ENCODE measurements around the gene METAP2. TPM values are rescaled to one million over a fixed set of nuclear protein-coding genes. Genes with fewer than 3 reads are reported as not detected.

Gene METAP2
- total RNA-seq, 1 experiment from 2014 or later = 86.1 TPM

DNA sequence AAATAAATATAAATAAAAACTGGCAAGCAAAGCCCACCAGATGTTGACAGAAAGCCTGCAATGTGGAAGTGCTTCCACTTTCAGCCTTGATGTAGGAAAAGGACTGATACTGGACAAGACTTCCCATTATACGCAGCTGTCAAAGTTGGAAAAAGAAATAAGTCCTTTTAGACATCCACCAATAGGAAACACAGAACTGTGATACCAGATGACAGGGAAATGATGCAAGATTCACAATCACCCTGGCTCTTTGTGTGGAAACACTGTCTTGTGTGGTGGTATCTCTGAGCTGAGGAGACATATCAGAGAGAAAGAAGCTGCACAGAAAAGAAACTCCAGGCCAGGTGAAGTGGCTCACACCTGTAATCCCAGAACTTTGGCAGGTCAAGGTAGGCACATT lies 13.8 kb upstream of the METAP2 start:
- DNase-seq (ENCODE audit: low read depth, low spot score) (no peak), ATAC-seq (no peak)
- Histone ChIP-seq H3K4me3 (ENCODE audit: low read depth in 2 of 2, low read length in 2 of 2) (no peak overlapping the region), H3K27ac (ENCODE audit: low read length) (no peak overlapping the region), H3K36me3 (ENCODE audit: control insufficient read depth, insufficient read depth, low read length) (no peaks in the 10 kb centered on the region), H3K9me3 (ENCODE audit: control insufficient read depth, insufficient read depth, low read depth, low read length) (peaks cover 6% of the 10 kb centered on the region; the same call in 1 of the 2 replicates), H3K27me3 (ENCODE audit: control insufficient read depth, insufficient read depth, low read length) (no peaks in the 10 kb centered on the region), H3K4me1 (ENCODE audit: control insufficient read depth, insufficient read depth, low read length) (no peaks in the 10 kb centered on the region)
- CTCF ChIA-PET = no interaction called here
- no TSS peak for BruUV-seq (replicated peaks)
- in situ Hi-C loops (cut with HindIII; ENCODE audit: low pct_unique_long_range_greater_than_20kb, low sequenced_read_pairs) = no loop called here
- POLR2A ChIA-PET = interaction anchor here (0.6 kb wide), 1 partner anchor 229 kb away, joined by 4 read pairs; no protein-coding TSS in a partner anchor
- intact Hi-C loops (cut with micrococcal nuclease; ENCODE audit: unreplicated experiment) = no loop called here
- TF ChIP-seq, protein P1, sequence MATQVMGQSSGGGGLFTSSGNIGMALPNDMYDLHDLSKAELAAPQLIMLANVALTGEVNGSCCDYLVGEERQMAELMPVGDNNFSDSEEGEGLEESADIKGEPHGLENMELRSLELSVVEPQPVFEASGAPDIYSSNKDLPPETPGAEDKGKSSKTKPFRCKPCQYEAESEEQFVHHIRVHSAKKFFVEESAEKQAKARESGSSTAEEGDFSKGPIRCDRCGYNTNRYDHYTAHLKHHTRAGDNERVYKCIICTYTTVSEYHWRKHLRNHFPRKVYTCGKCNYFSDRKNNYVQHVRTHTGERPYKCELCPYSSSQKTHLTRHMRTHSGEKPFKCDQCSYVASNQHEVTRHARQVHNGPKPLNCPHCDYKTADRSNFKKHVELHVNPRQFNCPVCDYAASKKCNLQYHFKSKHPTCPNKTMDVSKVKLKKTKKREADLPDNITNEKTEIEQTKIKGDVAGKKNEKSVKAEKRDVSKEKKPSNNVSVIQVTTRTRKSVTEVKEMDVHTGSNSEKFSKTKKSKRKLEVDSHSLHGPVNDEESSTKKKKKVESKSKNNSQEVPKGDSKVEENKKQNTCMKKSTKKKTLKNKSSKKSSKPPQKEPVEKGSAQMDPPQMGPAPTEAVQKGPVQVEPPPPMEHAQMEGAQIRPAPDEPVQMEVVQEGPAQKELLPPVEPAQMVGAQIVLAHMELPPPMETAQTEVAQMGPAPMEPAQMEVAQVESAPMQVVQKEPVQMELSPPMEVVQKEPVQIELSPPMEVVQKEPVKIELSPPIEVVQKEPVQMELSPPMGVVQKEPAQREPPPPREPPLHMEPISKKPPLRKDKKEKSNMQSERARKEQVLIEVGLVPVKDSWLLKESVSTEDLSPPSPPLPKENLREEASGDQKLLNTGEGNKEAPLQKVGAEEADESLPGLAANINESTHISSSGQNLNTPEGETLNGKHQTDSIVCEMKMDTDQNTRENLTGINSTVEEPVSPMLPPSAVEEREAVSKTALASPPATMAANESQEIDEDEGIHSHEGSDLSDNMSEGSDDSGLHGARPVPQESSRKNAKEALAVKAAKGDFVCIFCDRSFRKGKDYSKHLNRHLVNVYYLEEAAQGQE (IDR thresholded peaks at IDR 0.05; ENCODE audit: insufficient read depth in 1 of 2, low read depth in 2 of 2, low read length in 1 of 2) = no peak
- TF ChIP-seq TCF7L2 (IDR thresholded peaks at IDR 0.05; ENCODE audit: low read depth, low read length) (no peak), SIN3A (IDR thresholded peaks at IDR 0.05; ENCODE audit: borderline replicate concordance, insufficient read depth, low read depth, low read length) (no peak), CTCF (IDR thresholded peaks at IDR 0.05) (no peak), POLR2AphosphoS5 (IDR thresholded peaks at IDR 0.05; ENCODE audit: low read depth, low read length) (no peak)

GRCh38 chr12:95460896-95461295 lies 13.1 kb upstream of the METAP2 start:
- in situ Hi-C loops (cut with HindIII; ENCODE audit: low pct_unique_long_range_greater_than_20kb, low sequenced_read_pairs) = no loop called here
- peaks cover 6% of the 10 kb centered on the region; the same call in 1 of the 2 replicates for H3K9me3 ChIP-seq (ENCODE audit: control insufficient read depth, insufficient read depth, low read depth, low read length)
- TF ChIP-seq, protein P1 (IDR thresholded peaks at IDR 0.05; ENCODE audit: insufficient read depth in 1 of 2, low read depth in 2 of 2, low read length in 1 of 2) = no peak
- TF ChIP-seq TCF7L2 (IDR thresholded peaks at IDR 0.05; ENCODE audit: low read depth, low read length) (no peak), SIN3A (IDR thresholded peaks at IDR 0.05; ENCODE audit: borderline replicate concordance, insufficient read depth, low read depth, low read length) (no peak), POLR2AphosphoS5 (IDR thresholded peaks at IDR 0.05; ENCODE audit: low read depth, low read length) (no peak)
- DNase-seq (ENCODE audit: low read depth, low spot score) (no peak), ATAC-seq (no peak)
- ChIA-PET CTCF (interaction anchor here (0.6 kb wide), 1 partner anchor 72 kb away, joined by 5 read pairs; no protein-coding TSS in a partner anchor), POLR2A (interaction anchor here (0.6 to 0.7 kb wide), 3 partner anchors 9 to 228 kb away, joined by 3 to 9 read pairs (median 4); no protein-coding TSS in a partner anchor)
- H3K27me3 ChIP-seq (ENCODE audit: control insufficient read depth, insufficient read depth, low read length) = no peaks in the 10 kb centered on the region
- BruUV-seq (replicated peaks) = no TSS peak
- intact Hi-C loops (cut with micrococcal nuclease; ENCODE audit: unreplicated experiment) = no loop called here
- H3K36me3 ChIP-seq (ENCODE audit: control insufficient read depth, insufficient read depth, low read length) = no peaks in the 10 kb centered on the region
- no peaks in the 10 kb centered on the region for H3K4me1 ChIP-seq (ENCODE audit: control insufficient read depth, insufficient read depth, low read length)
- no peak overlapping the region for H3K27ac ChIP-seq (ENCODE audit: low read length)
- no peak overlapping the region for H3K4me3 ChIP-seq (ENCODE audit: low read depth in 2 of 2, low read length in 2 of 2)

Measured in Panc1 (cell line).